Neural crest cell (in vitro differentiated cells): ENCODE data around the gene TMEM248. TPM values are rescaled to one million over a fixed set of nuclear protein-coding genes. Genes with fewer than 3 reads are reported as not detected.
A peak's percentile ranks its signal among the peaks of the same experiment; 100 is the strongest.

Source experiments
- DNase-seq: peaks from one replicate; pipeline ENCODE4 v3.0.0; 2021; ENCODE audit warnings: low read depth, mixed read lengths, low spot score
- H3K27ac Mint-ChIP-seq: one replicate; pipeline ENCODE4 v1.8.0; 2021; ENCODE audit warnings: mild to moderate bottlenecking, mixed read lengths; ENCODE audit not compliant: unreplicated experiment
- H3K27me3 Mint-ChIP-seq: 2 replicates; pipeline ENCODE4 v1.8.0; 2021; ENCODE audit warnings: low read depth, mild to moderate bottlenecking, mixed read lengths
- H3K36me3 Mint-ChIP-seq: 2 replicates; pipeline ENCODE4 v1.8.0; 2021; ENCODE audit warnings: low read depth, mild to moderate bottlenecking, mixed read lengths
- H3K4me1 Mint-ChIP-seq: 2 replicates; pipeline ENCODE4 v1.8.0; 2021; ENCODE audit warnings: mixed read lengths
- H3K4me3 Mint-ChIP-seq: one replicate; pipeline ENCODE4 v1.8.0; 2021; ENCODE audit warnings: mild to moderate bottlenecking, mixed read lengths
- H3K9me3 Mint-ChIP-seq: 2 replicates; pipeline ENCODE4 v1.8.0; 2021; ENCODE audit warnings: mixed read lengths
- total RNA-seq: library from RNA; stranded (reverse); gene quantifications from 2 replicates; pipeline ENCODE4 v1.2.1, GENCODE V29; 2021
- TF ChIP-seq, protein P1 (sequence below): fragments of 200-600 bp; sonication (generic); conservative IDR thresholded peaks from 2 replicates; pipeline ENCODE4 v1.5.0; 2021; ENCODE audit warnings: antibody characterized with exemption, mild to moderate bottlenecking

The TMEM248 gene
- total RNA-seq, 1 donor from 2014 or later = 72.2 TPM

DNA sequence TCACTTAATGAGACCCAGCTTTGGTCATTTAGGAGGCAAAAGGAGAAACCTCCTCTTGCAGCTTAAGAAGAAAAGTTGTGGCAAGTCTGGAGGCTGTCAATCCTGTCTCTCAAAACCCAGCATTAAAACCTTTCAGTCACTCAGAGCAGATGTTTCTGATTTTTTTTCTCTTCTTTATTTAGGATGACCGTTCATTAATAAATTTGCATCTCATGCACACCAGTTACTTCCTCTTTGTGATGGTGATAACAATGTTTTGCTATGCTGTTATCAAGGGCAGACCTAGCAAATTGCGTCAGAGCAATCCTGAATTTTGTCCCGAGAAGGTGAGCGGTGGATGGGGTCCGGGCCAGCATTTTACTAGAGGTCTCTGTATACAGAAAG, 32.0 kb downstream of the TMEM248 start:
- H3K27ac Mint-ChIP-seq = peak overlapping the region; percentile 30
- H3K4me3 Mint-ChIP-seq = no peak overlapping the region
- H3K36me3 Mint-ChIP-seq = peaks cover 9% of the 10 kb centered on the region
- DNase-seq = no peak
- H3K27me3 Mint-ChIP-seq = no peaks in the 10 kb centered on the region
- TF ChIP-seq, protein P1, sequence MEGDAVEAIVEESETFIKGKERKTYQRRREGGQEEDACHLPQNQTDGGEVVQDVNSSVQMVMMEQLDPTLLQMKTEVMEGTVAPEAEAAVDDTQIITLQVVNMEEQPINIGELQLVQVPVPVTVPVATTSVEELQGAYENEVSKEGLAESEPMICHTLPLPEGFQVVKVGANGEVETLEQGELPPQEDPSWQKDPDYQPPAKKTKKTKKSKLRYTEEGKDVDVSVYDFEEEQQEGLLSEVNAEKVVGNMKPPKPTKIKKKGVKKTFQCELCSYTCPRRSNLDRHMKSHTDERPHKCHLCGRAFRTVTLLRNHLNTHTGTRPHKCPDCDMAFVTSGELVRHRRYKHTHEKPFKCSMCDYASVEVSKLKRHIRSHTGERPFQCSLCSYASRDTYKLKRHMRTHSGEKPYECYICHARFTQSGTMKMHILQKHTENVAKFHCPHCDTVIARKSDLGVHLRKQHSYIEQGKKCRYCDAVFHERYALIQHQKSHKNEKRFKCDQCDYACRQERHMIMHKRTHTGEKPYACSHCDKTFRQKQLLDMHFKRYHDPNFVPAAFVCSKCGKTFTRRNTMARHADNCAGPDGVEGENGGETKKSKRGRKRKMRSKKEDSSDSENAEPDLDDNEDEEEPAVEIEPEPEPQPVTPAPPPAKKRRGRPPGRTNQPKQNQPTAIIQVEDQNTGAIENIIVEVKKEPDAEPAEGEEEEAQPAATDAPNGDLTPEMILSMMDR = no peak
- H3K9me3 Mint-ChIP-seq = no peaks in the 10 kb centered on the region
- H3K4me1 Mint-ChIP-seq = peaks cover 4% of the 10 kb centered on the region

GRCh38 chr7:66957595-66958290, 36.7 kb downstream of the TMEM248 start:
- peaks cover 8% of the 10 kb centered on the region for H3K36me3 Mint-ChIP-seq
- no peak for DNase-seq
- no peaks in the 10 kb centered on the region for H3K9me3 Mint-ChIP-seq
- TF ChIP-seq, protein P1 = no peak
- peaks cover 8% of the 10 kb centered on the region for H3K4me1 Mint-ChIP-seq
- H3K4me3 Mint-ChIP-seq = no peak overlapping the region
- no peaks in the 10 kb centered on the region for H3K27me3 Mint-ChIP-seq
- H3K27ac Mint-ChIP-seq = peak overlapping the region; percentile 25

GRCh38 chr7:66958538-66959350, 37.7 kb downstream of the TMEM248 start:
- H3K4me3 Mint-ChIP-seq = no peak overlapping the region
- no peak for DNase-seq
- H3K27me3 Mint-ChIP-seq = no peaks in the 10 kb centered on the region
- H3K27ac Mint-ChIP-seq = peak overlapping the region; percentile 12
- H3K4me1 Mint-ChIP-seq = peaks cover 8% of the 10 kb centered on the region
- TF ChIP-seq, protein P1 = no peak
- H3K36me3 Mint-ChIP-seq = peaks cover 11% of the 10 kb centered on the region
- H3K9me3 Mint-ChIP-seq = no peaks in the 10 kb centered on the region

DNA sequence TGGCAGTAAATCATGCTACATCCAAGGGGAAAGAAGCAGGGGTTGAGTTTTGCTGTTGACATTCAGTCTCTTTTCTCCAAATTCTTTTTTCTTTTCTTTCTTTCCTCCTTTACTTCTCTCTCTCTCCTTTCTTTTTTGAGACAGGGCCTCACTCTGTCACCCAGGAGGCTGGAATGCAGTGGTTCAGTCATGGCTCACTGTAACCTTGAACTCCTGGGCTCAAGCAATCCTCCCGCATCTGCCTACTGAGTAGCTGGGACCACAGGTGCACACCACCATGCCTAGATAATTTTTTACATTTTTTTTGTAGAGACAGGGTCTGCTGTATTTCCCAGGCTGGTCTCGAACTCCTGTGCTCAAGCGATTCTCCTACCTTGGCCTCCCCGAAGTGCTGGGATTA, 39.2 kb downstream of the TMEM248 start:
- no peak for DNase-seq
- Mint-ChIP-seq H3K4me3 (no peak overlapping the region), H3K27me3 (no peaks in the 10 kb centered on the region), H3K9me3 (peaks cover 2% of the 10 kb centered on the region), H3K27ac (no peak overlapping the region), H3K4me1 (peaks cover 8% of the 10 kb centered on the region), H3K36me3 (peaks cover 13% of the 10 kb centered on the region)
- TF ChIP-seq, protein P1 = no peak

GRCh38 chr7:66961096-66961495, 40.1 kb downstream of the TMEM248 start:
- Mint-ChIP-seq H3K9me3 (peaks cover 2% of the 10 kb centered on the region), H3K27ac (no peak overlapping the region), H3K36me3 (peaks cover 13% of the 10 kb centered on the region), H3K27me3 (no peaks in the 10 kb centered on the region), H3K4me1 (peaks cover 8% of the 10 kb centered on the region), H3K4me3 (no peak overlapping the region)
- no peak for DNase-seq
- TF ChIP-seq, protein P1 = no peak
